ENCODE results near the gene DUS3L.
"Not testable (repeated sequence)": the region's sequence is repeated elsewhere in the genome, so short reads cannot be mapped to it uniquely, and the experiment has no call there.

The DUS3L gene

GRCh38 chr19:5786593-5787408 is 4.2 kb downstream of the DUS3L start:
- ChIA-PET POLR2A (no interaction called here), CTCF (no interaction called here)
- no peak for TF ChIP-seq CTCF (IDR thresholded peaks at IDR 0.05; ENCODE audit: control extremely low read depth, extremely low read depth, low read depth, missing control alignments)
- no peak for DNase-seq (ENCODE audit: extremely low spot score)

- TF ChIP-seq CTCF (IDR thresholded peaks at IDR 0.05; ENCODE audit: control extremely low read depth, extremely low read depth, low read depth, missing control alignments) = no peak
- CTCF ChIA-PET = no interaction called here
- POLR2A ChIA-PET = no interaction called here
- DNase-seq (ENCODE audit: extremely low spot score) = no peak
Measured at GRCh38 chr19:5785423-5785822, 5.5 kb downstream of the DUS3L start.

GRCh38 chr19:5784581-5785147 is 6.3 kb downstream of the DUS3L start, which contains the start of gene PRR22:
Gene PRR22 (minus strand): TSS chr19:5784746. CDS start chr19:5784660, 86 bp downstream.
- DNase-seq (ENCODE audit: extremely low spot score) = no peak
- ChIA-PET CTCF (interaction anchor here (2.4 kb wide), 1 partner anchor 64 kb away, joined by 6 read pairs; the partner anchor contains the start of genes CATSPERD and LONP1), POLR2A (no interaction called here)
- TF ChIP-seq CTCF (IDR thresholded peaks at IDR 0.05; ENCODE audit: control extremely low read depth, extremely low read depth, low read depth, missing control alignments) = no peak

- no peak for DNase-seq (ENCODE audit: extremely low spot score)
- POLR2A ChIA-PET = interaction anchor here (0.5 kb wide), 1 partner anchor 956 kb away, joined by 7 read pairs; no protein-coding TSS in a partner anchor
- TF ChIP-seq CTCF (IDR thresholded peaks at IDR 0.05; ENCODE audit: control extremely low read depth, extremely low read depth, low read depth, missing control alignments) = no peak
- CTCF ChIA-PET = interaction anchor here (1.1 to 2.4 kb wide), 3 partner anchors 10 to 63 kb away, joined by 4 to 6 read pairs (median 5); partner anchors contain the start of genes CATSPERD, LONP1 and NRTN
Measured at GRCh38 chr19:5782945-5783919, 7.7 kb downstream of the DUS3L start.

GRCh38 chr19:5782322-5782721 is 8.6 kb downstream of the DUS3L start:
- TF ChIP-seq CTCF (IDR thresholded peaks at IDR 0.05; ENCODE audit: control extremely low read depth, extremely low read depth, low read depth, missing control alignments) = no peak
- no peak for DNase-seq (ENCODE audit: extremely low spot score)
- ChIA-PET CTCF (interaction anchor here (1.4 kb wide), 1 partner anchor 22 kb away, joined by 6 read pairs; no protein-coding TSS in a partner anchor), POLR2A (interaction anchor here (0.5 kb wide), 1 partner anchor 955 kb away, joined by 7 read pairs; no protein-coding TSS in a partner anchor)

GRCh38 chr19:5780916-5781315 is 10.0 kb downstream of the DUS3L start:
- DNase-seq (ENCODE audit: extremely low spot score); POLR2A ChIA-PET: not testable (repeated sequence)
- CTCF ChIA-PET = interaction anchor here (1.0 to 1.4 kb wide), 3 partner anchors 23 to 94 kb away, joined by 3 to 6 read pairs (median 6); no protein-coding TSS in a partner anchor
